Measurements from ENCODE around the gene SECISBP2. TPM values are rescaled to one million over a fixed set of nuclear protein-coding genes. Genes with fewer than 3 reads are reported as not detected.

The SECISBP2 gene
- total RNA-seq, 1 donor from 2014 or later: 47.3 TPM

GRCh38 chr9:89383030-89383720 is 64.9 kb downstream of the SECISBP2 start:
- no peak for TF ChIP-seq CTCF (IDR thresholded peaks at IDR 0.05; ENCODE audit: insufficient read depth, low read length, poor library complexity, severe bottlenecking)
- H3K27me3 ChIP-seq (ENCODE audit: control insufficient read depth, insufficient read depth, low read length): no peaks in the 10 kb centered on the region
- no peak overlapping the region for H3K4me3 ChIP-seq (ENCODE audit: low read depth, low read length)
- H3K36me3 ChIP-seq (ENCODE audit: control insufficient read depth, insufficient read depth, low read length): peaks cover 2% of the 10 kb centered on the region
- DNase-seq (ENCODE audit: low read depth): no peak

GRCh38 chr9:89383721-89384300 is 65.5 kb downstream of the SECISBP2 start:
- Histone ChIP-seq H3K27me3 (ENCODE audit: control insufficient read depth, insufficient read depth, low read length) (no peaks in the 10 kb centered on the region), H3K4me3 (ENCODE audit: low read depth, low read length) (no peak overlapping the region), H3K36me3 (ENCODE audit: control insufficient read depth, insufficient read depth, low read length) (no peaks in the 10 kb centered on the region)
- DNase-seq (ENCODE audit: low read depth): no peak
- TF ChIP-seq CTCF (IDR thresholded peaks at IDR 0.05; ENCODE audit: insufficient read depth, low read length, poor library complexity, severe bottlenecking): no peak

GRCh38 chr9:89384783-89385182 is 66.5 kb downstream of the SECISBP2 start:
- no peak for DNase-seq (ENCODE audit: low read depth)
- TF ChIP-seq CTCF (IDR thresholded peaks at IDR 0.05; ENCODE audit: insufficient read depth, low read length, poor library complexity, severe bottlenecking): no peak
- Histone ChIP-seq H3K4me3 (ENCODE audit: low read depth, low read length) (no peak overlapping the region), H3K36me3 (ENCODE audit: control insufficient read depth, insufficient read depth, low read length) (no peaks in the 10 kb centered on the region), H3K27me3 (ENCODE audit: control insufficient read depth, insufficient read depth, low read length) (no peaks in the 10 kb centered on the region)

- no peaks in the 10 kb centered on the region for H3K36me3 ChIP-seq (ENCODE audit: control insufficient read depth, insufficient read depth, low read length)
- H3K4me3 ChIP-seq (ENCODE audit: low read depth, low read length): no peak overlapping the region
- H3K27me3 ChIP-seq (ENCODE audit: control insufficient read depth, insufficient read depth, low read length): no peaks in the 10 kb centered on the region
- no peak for DNase-seq (ENCODE audit: low read depth)
- no peak for TF ChIP-seq CTCF (IDR thresholded peaks at IDR 0.05; ENCODE audit: insufficient read depth, low read length, poor library complexity, severe bottlenecking)
Measured at GRCh38 chr9:89386206-89386605, 67.9 kb downstream of the SECISBP2 start.

- Histone ChIP-seq H3K27me3 (ENCODE audit: control insufficient read depth, insufficient read depth, low read length) (no peaks in the 10 kb centered on the region), H3K4me3 (ENCODE audit: low read depth, low read length) (no peak overlapping the region), H3K36me3 (ENCODE audit: control insufficient read depth, insufficient read depth, low read length) (peaks cover 2% of the 10 kb centered on the region)
- DNase-seq (ENCODE audit: low read depth): no peak
- TF ChIP-seq CTCF (IDR thresholded peaks at IDR 0.05; ENCODE audit: insufficient read depth, low read length, poor library complexity, severe bottlenecking): no peak
Measured at GRCh38 chr9:89386797-89387196, 68.5 kb downstream of the SECISBP2 start.

All from kidney epithelial cell (primary cell).